B cell (primary cell): ENCODE measurements around the gene UMAD1. TPM values are rescaled to one million over a fixed set of nuclear protein-coding genes. Genes with fewer than 3 reads are reported as not detected.
A peak's percentile ranks its signal among the peaks of the same experiment; 100 is the strongest.

ENCODE experiments used
- ATAC-seq: fragments of 200-7000 bp; cut with Tn5 transposase; one replicate; pipeline ENCODE4 v1.10.0; 2021; ENCODE audit warnings: low read depth, mild to moderate bottlenecking, moderate number of reproducible peaks, moderate library complexity
- CTCF ChIA-PET: fragments of 350-600 bp; sonication (Branson Sonifier 250); formaldehyde crosslinking; loops from one replicate; lab custom pipeline; 2021; ENCODE audit warnings: antibody characterized with exemption, inconsistent platforms; lab: Charles Lee
- POLR2A ChIA-PET: fragments of 350-600 bp; sonication (Branson Sonifier 250); formaldehyde crosslinking; loops from one replicate; lab custom pipeline; 2021; ENCODE audit warnings: antibody characterized with exemption; lab: Charles Lee
- DNase-seq: peaks from one replicate; pipeline ENCODE4 v3.0.0; 2013
- H2AFZ ChIP-seq: 2 replicates; pipeline ENCODE4 v1.6.1; 2012; ENCODE audit warnings: mild to moderate bottlenecking, low read depth, low read length; ENCODE audit not compliant: insufficient read depth, poor library complexity, severe bottlenecking
- H3K27ac ChIP-seq, 2 donors: 1 replicate in 1 of 2; 2 replicates in 1 of 2; pipeline ENCODE4 v1.5.1; 2012 to 2013; ENCODE audit warnings: low read length in 2 of 2, mild to moderate bottlenecking in 2 of 2, moderate library complexity in 1 of 2
- H3K27me3 ChIP-seq, 4 experiments: fragments of 200-600 bp in 1 of 4; sonication (generic) in 1 of 4; replicated peaks in 1 of 4; 1 replicate in 2 of 4; 2 replicates in 2 of 4; pipeline versions ENCODE4 v1.6.1 to v1.7.0; 2013 to 2016; ENCODE audit warnings: low read length in 3 of 4, mild to moderate bottlenecking in 2 of 4, mixed read lengths in 1 of 4, moderate library complexity in 1 of 4; ENCODE audit not compliant: insufficient read depth in 4 of 4, control insufficient read depth in 3 of 4; ENCODE audit errors: control extremely low read depth in 1 of 4
- H3K36me3 ChIP-seq, 2 experiments: replicated peaks in 1 of 2; 1 replicate in 1 of 2; 2 replicates in 1 of 2; pipeline versions ENCODE4 v1.6.1 to v1.7.1; 2013; ENCODE audit warnings: low read length in 1 of 2; ENCODE audit not compliant: insufficient read depth in 2 of 2, control insufficient read depth in 1 of 2; ENCODE audit errors: control extremely low read depth in 1 of 2, extremely low read depth in 1 of 2
- H3K4me1 ChIP-seq, 2 donors: fragments of 200-600 bp in 1 of 2; sonication (generic) in 1 of 2; 1 replicate in 1 of 2; 2 replicates in 1 of 2; pipeline versions ENCODE4 v1.5.1 to v1.6.1; 2013 to 2017; ENCODE audit warnings: low read length in 2 of 2; ENCODE audit not compliant: control insufficient read depth in 2 of 2, insufficient read depth in 2 of 2
- H3K4me2 ChIP-seq: replicated peaks from 2 replicates; pipeline ENCODE3; 2012; ENCODE audit warnings: mild to moderate bottlenecking, low read depth, low read length; ENCODE audit not compliant: poor library complexity, severe bottlenecking
- H3K4me3 ChIP-seq, 5 experiments: fragments of 200-600 bp in 1 of 5; sonication (generic) in 1 of 5; 1 replicate in 3 of 5; 2 replicates in 2 of 5; pipeline versions ENCODE4 v1.5.1 to v1.7.0; 2011 to 2016; ENCODE audit warnings: low read length in 4 of 5, mild to moderate bottlenecking in 4 of 5, low read depth in 2 of 5, control low read depth in 1 of 5, moderate library complexity in 1 of 5; ENCODE audit not compliant: insufficient read depth in 1 of 5; ENCODE audit errors: control extremely low read depth in 1 of 5, extremely low read depth in 1 of 5
- H3K79me2 ChIP-seq: fragments of 200-600 bp; sonication (generic); one replicate; pipeline ENCODE4 v1.6.0; 2016; ENCODE audit warnings: low read length; ENCODE audit not compliant: control insufficient read depth, insufficient read depth
- H3K9ac ChIP-seq: fragments of 200-600 bp; sonication (generic); 2 replicates; pipeline ENCODE4 v1.6.1; 2017; ENCODE audit warnings: mild to moderate bottlenecking, low read length, moderate library complexity
- H3K9me3 ChIP-seq, 3 donors: one replicate each; pipeline versions ENCODE4 v1.6.1 to v1.7.1; 2013; ENCODE audit warnings: low read length in 2 of 3; ENCODE audit not compliant: control insufficient read depth in 2 of 3, insufficient read depth in 1 of 3; ENCODE audit errors: control extremely low read depth in 1 of 3
- H4K20me1 ChIP-seq: 2 replicates; pipeline ENCODE4 v1.6.0; 2012; ENCODE audit warnings: mild to moderate bottlenecking, low read length; ENCODE audit not compliant: insufficient read depth, control insufficient read depth, poor library complexity, severe bottlenecking
- H3K27ac Mint-ChIP-seq: one replicate; pipeline ENCODE4 v1.8.0; 2021; ENCODE audit warnings: mixed read lengths
- H3K27me3 Mint-ChIP-seq: one replicate; pipeline ENCODE4 v1.8.0; 2021; ENCODE audit warnings: mixed read lengths
- H3K4me1 Mint-ChIP-seq: one replicate; pipeline ENCODE4 v1.8.0; 2021; ENCODE audit warnings: mixed read lengths
- H3K4me3 Mint-ChIP-seq: one replicate; pipeline ENCODE4 v1.8.0; 2021; ENCODE audit warnings: mixed read lengths
- H3K9me3 Mint-ChIP-seq: one replicate; pipeline ENCODE4 v1.8.0; 2022; ENCODE audit warnings: mixed read lengths; ENCODE audit not compliant: insufficient read depth
- CTCF ChIP-seq: fragments of 200-600 bp; IDR thresholded peaks from one replicate; pipeline ENCODE4 v1.8.0; 2022; ENCODE audit warnings: antibody characterized with exemption, mild to moderate bottlenecking
- EZH2 ChIP-seq: IDR thresholded peaks from 2 replicates; pipeline ENCODE4 v1.6.1; 2012; ENCODE audit warnings: borderline replicate concordance, low read depth, mild to moderate bottlenecking, moderate library complexity, low read length; ENCODE audit not compliant: insufficient read depth, poor library complexity, severe bottlenecking
- WGBS: methylation state at CpG from one replicate; pipeline ENCODE4 v1.1.5; 2013; ENCODE audit warnings: missing lambda C conversion rate; ENCODE audit not compliant: insufficient coverage; 5-methylcytosine and 5-hydroxymethylcytosine counted together
- intact Hi-C: fragments of 100-400 bp; cut with micrococcal nuclease; formaldehyde crosslinking; loops from one replicate; pipeline ENCODE4 v1.10.0; 2022
- polyA plus RNA-seq: library from polyadenylated mRNA; depleted of rRNA; stranded (reverse); fragments of >200 nt; gene quantifications from 2 replicates; pipeline ENCODE4 v1.2.3, GENCODE V29; 2012
- total RNA-seq, 2 donors: library from RNA; stranded (reverse); fragments of 120-200 nt in 1 of 2; gene quantifications; 1 replicate in 1 of 2; 2 replicates in 1 of 2; pipeline versions ENCODE4 v1.2.3 to v1.2.4, GENCODE V29; 2013 to 2022

Gene UMAD1
- total and polyA plus RNA-seq, 2 donors (not counting 1 experiment from before 2014, with no cell fraction given), result 11.6 to 25.9 TPM

- H3K9me3 Mint-ChIP-seq, result no peaks in the 10 kb centered on the region
- Histone ChIP-seq H3K9ac (no peak overlapping the region), H3K4me1 (peaks cover 12 to 14% of the 10 kb centered on the region in 2 donors), H3K4me2 (peak overlapping the region; percentile 4), H3K9me3 (no peaks in the 10 kb centered on the region), H2AFZ (no peak overlapping the region), H3K36me3 (no peaks in the 10 kb centered on the region), H3K27me3 (no peaks in the 10 kb centered on the region), H3K4me3 (no peak overlapping the region), H4K20me1 (peaks cover 8% of the 10 kb centered on the region), H3K27ac (no peak overlapping the region), H3K79me2 (peaks cover 16% of the 10 kb centered on the region)
- DNase-seq (no peak), ATAC-seq (no peak)
- H3K27me3 Mint-ChIP-seq, result no peaks in the 10 kb centered on the region
- ChIA-PET CTCF (no interaction called here), POLR2A (no interaction called here)
- TF ChIP-seq CTCF, result no peak
- TF ChIP-seq EZH2, result no peak
- WGBS, result no CpG with 5 or more reads among the region's 4 CpGs
- intact Hi-C loops, result no loop called here
- peaks cover 33% of the 10 kb centered on the region for H3K4me1 Mint-ChIP-seq
- H3K4me3 Mint-ChIP-seq, result no peak overlapping the region
- H3K27ac Mint-ChIP-seq, result no peak overlapping the region
Measured at GRCh38 chr7:7706556-7707172, 66.1 kb downstream of the UMAD1 start.

GRCh38 chr7:7707246-7707645, 66.7 kb downstream of the UMAD1 start:
- H3K4me3 Mint-ChIP-seq, result no peak overlapping the region
- peaks cover 8% of the 10 kb centered on the region for H4K20me1 ChIP-seq
- H3K4me3 ChIP-seq, result no peak overlapping the region
- peaks cover 15% of the 10 kb centered on the region for H3K79me2 ChIP-seq
- H3K27me3 Mint-ChIP-seq, result no peaks in the 10 kb centered on the region
- no peak overlapping the region for H3K9ac ChIP-seq
- no peak overlapping the region for H3K4me2 ChIP-seq
- no peaks in the 10 kb centered on the region for H3K9me3 ChIP-seq
- CTCF ChIA-PET, result interaction anchor here (1.5 kb wide), 1 partner anchor 26 kb away, joined by 5 read pairs; no protein-coding TSS in a partner anchor
- H3K4me1 ChIP-seq, result peaks cover 12% of the 10 kb centered on the region in 2 donors
- no peak overlapping the region for H2AFZ ChIP-seq
- H3K36me3 ChIP-seq, result no peaks in the 10 kb centered on the region
- ATAC-seq, result no peak
- H3K27ac ChIP-seq, result no peak overlapping the region
- H3K27me3 ChIP-seq, result no peaks in the 10 kb centered on the region
- peaks cover 30% of the 10 kb centered on the region for H3K4me1 Mint-ChIP-seq
- H3K9me3 Mint-ChIP-seq, result no peaks in the 10 kb centered on the region
- POLR2A ChIA-PET, result no interaction called here
- DNase-seq, result no peak
- H3K27ac Mint-ChIP-seq, result no peak overlapping the region
- WGBS, result 100% methylated on average over 1 of the region's 2 CpGs
- TF ChIP-seq EZH2 (no peak), CTCF (no peak)
- intact Hi-C loops, result no loop called here
